GM19455 (cell line): ENCODE data around the gene ITGA6.

Experiments used
- ATAC-seq: cut with Tn5 transposase; IDR thresholded peaks from one replicate; pipeline ENCODE4 v1.9.1; 2021; ENCODE audit not compliant: unreplicated experiment

Gene ITGA6

DNA sequence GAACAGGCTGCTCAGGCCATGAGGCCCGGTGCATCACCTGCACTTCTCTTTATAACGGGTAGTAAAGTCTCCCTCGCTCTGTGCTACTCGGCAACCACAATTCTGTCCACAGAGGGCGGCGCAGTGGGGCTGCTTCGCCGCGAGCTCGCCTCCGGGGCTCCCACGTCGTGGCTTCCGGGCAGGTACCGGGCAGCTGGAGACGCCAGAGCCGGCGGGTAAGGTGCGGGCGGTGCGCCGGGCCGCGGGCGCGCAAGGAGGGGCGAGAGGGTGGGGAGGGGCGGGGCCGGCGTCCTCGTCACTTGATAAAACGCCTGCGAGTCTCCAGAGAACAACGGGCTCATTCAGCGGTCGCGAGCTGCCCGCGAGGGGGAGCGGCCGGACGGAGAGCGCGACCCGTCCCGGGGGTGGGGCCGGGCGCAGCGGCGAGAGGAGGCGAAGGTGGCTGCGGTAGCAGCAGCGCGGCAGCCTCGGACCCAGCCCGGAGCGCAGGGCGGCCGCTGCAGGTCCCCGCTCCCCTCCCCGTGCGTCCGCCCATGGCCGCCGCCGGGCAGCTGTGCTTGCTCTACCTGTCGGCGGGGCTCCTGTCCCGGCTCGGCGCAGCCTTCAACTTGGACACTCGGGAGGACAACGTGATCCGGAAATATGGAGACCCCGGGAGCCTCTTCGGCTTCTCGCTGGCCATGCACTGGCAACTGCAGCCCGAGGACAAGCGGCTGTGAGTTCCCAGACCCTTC, at the start of gene ITGA6:
TSS of gene ITGA6 (plus strand) at position 331 of the 734 bp plus-strand sequence.
- peak; percentile 53 for ATAC-seq

DNA sequence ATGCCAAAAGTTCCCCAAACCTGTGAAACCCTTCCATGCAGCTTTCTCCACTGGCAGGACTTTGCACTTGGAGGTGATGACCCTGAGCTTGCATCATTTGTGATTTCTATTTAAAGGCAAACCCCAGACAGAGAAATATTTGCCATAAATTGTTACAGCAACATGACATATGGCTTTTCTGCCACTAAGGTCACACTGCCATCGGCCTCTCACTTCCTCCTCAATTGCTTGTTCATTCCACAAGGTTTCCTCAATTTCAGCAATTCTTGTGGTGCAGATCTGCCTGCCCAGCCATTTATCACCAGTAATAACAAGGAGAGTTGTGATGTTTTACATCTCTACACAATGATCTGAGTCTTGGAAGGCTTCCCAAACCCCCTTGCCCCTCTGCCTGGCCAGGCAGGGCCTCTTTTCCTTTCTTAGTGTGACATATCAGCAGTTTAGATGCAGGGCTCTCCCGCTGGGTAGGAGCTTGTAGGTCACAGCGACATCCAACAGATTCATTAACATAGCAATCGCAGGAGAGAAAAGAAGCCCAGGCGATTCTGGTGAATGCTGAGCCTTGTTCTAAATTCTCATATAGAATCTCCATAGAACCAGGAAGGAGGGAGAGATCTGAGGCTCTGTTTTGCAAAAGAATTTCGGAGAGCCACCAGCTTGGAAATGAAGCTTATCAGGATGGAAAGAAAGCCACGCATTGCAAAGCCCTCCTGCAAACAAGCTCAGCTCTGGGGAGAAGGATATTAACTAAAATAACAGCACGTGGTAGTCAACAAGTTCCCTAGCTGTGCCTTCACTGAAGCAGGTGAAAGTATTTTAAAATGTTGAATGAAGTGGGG, 46.7 kb upstream of the ITGA6 start:
- no peak for ATAC-seq

DNA sequence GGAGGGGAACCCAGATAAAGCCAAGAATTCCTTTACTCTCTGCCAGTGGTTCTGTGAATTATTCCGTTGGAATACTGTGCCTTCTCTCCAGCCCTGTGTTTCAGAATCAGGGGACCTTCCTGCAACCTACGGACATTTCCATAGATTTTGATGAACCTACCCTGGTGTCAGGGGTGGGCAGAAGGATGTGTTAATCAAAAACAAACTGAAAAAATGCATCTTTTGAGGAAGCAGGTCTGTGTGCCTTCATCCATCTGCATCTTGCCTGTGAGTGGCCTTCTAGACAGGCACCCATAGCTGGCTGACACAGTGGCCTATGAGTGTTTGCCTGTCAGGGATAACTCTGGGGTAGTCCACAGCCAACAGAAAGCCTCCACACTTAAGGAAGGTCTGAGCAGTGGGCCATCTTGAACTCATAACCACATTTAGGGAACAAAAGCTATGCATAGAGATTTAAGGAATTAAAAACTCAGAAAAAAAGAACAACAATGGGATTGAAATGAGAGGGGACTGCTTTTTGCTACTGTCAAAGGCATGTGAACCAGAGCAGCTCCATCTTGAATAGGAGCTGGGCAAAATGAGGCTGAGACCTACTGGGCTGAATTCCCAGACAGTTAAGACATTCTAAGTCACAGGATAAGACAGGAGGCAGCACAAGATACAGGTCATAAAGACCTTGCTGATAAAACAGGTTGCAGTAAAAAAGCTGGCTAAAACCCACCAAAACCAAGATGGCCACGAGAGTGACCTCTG, 45.9 kb upstream of the ITGA6 start:
- ATAC-seq, result no peak

DNA sequence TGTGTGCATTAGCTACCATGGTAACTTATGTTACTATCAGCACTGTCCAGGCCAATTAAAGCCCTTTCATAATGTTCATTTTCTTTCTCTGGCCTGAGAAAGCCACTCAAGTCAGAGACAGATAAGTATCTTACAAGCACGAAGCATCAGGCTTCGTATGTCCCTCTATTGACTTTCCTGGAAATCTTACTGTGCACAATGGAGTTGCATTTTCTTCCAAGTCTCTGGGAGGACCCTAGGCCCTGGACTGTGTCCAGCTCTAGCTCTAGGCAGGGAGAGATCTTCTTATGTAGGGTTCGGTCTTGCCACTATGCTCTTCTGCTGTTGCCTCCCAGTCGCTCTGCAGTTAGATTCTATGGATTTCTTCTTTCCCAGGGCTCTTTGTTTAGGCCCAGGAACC, 40.0 kb upstream of the ITGA6 start:
- no peak for ATAC-seq

DNA sequence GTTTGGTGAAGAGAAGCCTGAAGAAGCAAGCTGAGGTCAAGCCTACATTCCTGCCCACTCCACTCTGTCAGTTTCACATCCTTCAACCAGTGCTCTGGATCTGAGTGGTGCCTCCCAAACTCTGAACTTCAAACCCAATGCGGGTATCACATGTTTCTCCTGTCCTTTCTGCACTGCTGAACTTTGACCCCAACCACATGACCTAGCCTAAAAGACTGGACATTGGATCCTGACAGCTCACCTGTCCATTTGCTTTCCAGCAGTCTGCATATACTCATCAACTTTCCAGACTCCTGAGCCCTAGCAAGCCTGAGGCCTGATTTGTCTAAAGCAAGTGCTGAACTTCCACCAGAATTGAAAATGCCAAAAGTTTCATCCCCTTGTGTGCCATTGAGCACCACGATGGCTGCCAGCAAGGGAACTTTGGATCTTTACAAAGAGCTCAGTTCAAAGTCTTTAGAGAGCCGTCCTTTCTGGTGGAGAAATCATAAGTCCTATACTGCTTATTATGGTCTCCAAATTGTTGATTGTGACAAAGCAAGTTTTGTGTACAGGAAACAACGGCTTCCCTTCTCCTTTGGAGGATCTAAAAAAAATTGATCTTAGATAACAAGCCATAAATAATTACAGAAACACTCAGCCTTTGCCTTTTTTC, 37.6 kb upstream of the ITGA6 start:
- no peak for ATAC-seq

DNA sequence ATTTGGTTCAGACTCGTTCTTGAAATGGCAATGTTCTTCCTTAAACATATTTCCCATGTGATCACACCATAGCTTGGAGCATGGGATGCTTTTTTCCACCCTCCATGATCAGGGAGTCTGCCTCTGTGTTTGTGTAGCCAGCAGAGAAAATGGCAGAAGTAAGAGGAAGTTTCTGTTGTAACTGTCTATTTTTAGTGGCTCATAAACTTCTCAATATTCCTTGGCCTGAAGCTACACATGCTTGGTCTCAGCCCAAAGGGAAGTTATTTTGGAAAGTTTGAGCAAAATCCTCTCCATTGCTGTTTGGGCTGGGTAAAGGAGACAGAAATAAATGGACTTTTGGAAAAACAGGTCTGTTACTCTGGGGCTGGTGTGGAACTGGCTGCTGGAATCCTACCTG, 33.4 kb upstream of the ITGA6 start:
- no peak for ATAC-seq

DNA sequence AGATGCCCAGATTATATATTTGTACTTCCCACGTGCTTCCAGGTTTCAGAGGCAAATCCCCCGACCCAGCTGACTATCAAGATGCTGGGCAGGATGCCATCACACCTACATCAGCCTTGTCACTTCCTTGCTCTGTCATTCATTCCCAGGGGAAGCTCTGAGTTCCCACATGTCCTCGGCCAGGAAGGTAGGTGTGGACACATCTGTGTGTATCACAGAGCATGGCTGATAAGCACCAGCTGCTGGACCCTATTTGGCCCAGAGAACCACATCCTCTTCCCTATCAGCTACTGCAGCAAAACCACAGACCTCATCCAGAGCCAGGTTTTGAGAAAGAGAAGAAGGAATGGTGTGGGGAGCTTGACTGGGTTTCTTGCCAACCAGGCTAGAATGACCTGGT, 31.9 kb upstream of the ITGA6 start:
- ATAC-seq, result no peak

DNA sequence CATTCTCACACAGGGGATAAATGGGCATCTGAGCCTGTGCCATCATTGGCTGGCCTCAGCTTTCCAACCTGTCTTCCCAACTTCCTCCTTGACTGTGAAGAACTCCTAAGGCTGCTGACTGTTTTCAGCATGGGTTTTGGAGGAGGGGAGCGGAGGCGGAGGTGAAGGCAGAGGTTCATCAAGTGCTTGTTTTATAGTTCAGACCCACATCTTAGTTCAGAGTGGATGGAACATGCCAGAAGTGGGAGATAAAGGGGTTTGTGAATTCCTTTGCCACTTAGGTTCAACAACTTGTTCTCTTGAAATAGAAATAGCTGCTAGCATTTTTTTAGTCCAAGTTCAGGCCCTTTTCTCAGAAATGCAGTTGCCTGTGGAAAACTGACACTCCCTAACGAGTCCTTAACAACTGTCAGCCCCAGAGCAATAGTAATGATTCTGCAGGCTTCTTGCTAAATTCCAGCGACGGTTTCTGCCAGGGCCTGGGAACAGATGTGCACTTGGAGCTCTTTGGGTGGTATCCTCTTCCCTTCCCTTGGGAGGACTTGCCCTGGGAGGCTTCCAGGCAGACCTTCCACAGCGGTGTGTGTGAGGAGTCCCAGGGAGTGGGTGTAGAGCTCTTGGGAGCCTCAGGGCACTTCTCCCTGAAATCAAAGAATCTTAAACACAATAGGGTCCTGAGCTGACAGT, 30.1 kb upstream of the ITGA6 start:
- ATAC-seq, result no peak

DNA sequence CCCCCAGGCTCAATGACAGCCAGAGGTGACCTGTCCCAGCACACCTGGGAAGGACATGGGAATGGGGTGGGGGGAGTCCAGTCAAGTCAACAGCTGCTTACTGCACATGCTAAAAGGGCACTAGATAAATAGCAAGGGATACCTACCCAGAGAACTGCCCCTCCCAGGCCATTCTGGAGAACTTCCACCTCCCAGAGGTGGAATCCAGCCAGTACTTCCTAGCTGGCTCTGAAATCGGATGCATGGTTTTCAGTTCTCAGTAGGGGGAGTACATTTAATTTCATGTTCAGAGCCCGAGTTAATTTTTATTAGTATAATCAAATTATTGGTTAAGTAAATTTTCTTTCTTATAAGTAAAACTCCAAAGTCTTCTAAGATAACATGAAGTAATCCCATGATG, 28.9 kb upstream of the ITGA6 start:
- no peak for ATAC-seq

DNA sequence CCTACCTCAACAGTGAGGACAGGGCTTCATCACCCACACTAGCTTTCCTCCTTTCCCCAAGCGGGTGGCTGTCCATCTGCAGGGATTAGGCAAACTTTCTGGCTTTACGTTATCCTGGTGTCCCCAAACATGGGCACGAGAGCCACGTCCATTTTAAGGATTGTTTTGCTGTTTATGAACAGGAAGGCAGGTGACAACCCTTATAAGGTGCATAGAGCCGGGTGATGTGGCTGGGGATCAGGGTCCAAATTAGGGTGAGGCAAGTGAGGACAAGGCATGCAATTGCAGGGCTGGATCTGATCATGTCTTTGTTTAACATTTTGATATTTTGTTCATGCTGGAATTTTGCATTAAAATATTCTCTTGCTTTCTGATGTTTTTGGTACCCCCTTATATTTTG, 27.6 kb upstream of the ITGA6 start:
- ATAC-seq, result no peak

DNA sequence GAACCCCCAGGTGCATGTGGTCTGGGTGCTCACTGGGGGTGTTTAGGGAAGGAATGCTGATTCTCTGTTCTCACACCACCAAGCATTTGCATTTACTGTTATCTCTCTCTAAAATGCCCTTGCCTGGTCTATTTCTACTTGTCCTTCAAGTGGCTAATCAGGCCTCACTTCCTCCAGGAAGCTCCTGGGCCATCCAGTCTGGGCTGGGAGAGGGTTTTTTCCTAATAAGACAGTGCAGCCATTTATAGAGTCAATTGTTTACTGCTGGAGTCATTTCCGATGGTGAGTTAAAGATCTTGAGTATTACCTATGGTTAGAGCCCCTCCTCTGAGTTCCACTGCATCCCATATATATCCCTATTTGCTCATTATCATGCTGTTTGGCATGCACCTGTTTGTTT, 25.2 kb upstream of the ITGA6 start:
- no peak for ATAC-seq

DNA sequence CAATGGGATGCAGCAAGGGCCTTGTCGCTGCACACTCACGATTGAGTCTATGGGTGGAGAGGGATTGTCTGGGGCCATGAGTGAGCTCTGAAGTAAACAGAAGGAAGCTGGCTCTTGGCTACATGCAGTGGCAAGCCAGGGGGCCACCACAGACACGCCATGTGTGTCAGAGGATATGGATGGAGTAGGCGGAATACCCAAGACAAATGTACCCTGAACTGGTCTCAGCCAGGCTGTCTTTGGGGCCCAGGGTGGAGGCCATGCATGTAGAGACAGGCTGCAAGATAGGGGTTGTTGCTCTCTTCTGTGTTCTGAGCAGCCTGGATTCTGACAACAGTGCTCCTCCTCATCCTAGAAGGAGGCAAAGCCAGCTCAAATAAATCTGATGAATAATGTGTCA, 24.0 kb upstream of the ITGA6 start:
- no peak for ATAC-seq

DNA sequence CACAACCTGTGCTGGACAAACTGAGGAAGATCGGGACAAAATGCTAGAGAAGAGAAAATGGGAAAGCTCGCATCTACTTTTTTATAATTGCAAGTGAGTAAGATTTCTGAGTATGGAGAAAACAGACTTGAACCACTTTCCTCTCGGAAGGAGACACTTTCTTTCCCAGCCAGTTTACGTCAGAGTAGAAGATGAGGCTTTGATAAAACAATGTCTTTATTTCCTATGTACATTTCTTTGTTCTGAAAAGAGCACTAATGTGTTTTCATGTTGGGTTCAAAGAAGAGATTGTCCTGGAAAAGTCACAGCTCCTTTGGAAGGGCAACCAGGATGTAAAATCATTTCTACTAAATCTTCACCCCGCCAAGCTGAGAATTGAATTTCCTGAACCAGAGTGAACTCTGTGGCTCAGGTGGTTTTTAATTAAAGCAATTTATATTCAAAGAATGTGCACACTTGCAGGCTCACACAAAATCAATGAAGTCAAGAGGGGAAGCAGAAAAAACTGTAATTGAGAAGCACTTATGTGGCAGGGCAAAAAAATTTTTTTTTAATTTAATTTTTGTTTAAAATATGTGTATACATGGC, 23.4 kb upstream of the ITGA6 start:
- ATAC-seq, result no peak

DNA sequence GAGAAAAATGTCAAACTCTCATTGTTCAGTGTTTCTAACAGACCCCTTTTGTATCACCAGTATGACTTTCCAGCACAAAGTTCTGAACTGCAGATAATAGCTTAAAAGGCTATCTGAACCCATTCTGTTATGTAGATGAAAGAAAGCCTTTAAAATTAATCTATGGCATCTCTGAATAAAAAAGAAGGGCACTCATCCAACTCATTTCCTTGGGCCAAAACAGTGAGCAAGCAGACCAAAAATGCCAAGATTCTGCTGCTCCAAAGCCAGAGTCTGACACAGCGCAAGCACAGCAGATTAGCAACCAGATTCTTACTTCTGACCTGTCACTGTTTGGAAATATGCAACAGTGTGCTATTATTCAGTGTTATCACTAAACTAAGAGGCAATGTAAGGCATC, 22.6 kb upstream of the ITGA6 start:
- no peak for ATAC-seq

DNA sequence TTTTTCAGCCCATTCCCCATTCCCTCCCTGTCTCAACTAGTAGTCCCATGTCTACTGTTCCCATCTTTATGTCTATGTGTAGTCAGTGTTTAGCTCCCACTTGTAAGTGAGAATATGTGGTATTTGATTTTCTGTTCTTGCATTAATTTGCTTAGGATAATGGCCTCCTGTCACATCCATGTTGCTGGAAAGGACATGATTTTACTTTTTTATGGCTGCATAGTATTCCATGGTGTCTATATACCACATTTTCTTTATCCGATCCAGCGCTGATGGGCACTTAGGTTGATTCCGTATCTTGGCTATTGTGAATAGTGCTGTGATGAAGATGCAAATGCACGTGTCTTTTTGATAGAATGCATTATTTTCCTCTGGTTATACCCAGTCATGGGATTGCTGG, 21.7 kb upstream of the ITGA6 start:
- no peak for ATAC-seq

DNA sequence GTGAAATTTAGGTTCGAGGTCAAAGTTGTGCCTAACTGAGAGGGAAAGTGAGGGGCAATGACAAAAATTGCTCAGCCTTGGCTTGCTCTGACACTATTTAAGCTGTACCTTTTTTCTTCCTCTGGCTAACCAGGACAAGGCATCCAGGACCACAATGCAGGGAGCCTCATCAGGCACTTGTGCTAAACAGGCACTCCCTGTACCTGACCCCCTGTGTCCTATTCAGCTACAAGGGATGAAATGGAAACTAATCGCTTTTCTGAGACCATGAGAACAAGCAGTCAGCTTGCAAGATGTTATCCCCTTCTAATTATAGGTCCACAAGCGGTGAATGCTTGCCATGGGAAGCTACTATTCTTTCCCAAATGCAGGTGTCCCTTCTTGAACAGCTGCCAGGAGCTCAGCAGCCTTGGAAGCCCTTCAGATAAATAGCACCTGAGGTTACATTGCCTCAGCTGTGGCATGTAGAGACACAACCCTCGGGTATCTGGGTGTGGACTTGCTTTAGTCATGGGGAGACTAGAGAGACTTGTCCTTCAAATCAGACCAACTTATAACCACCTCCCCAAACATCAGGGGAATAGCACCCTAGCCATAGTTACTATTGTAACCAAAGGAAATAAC, 19.1 kb upstream of the ITGA6 start:
- no peak for ATAC-seq

DNA sequence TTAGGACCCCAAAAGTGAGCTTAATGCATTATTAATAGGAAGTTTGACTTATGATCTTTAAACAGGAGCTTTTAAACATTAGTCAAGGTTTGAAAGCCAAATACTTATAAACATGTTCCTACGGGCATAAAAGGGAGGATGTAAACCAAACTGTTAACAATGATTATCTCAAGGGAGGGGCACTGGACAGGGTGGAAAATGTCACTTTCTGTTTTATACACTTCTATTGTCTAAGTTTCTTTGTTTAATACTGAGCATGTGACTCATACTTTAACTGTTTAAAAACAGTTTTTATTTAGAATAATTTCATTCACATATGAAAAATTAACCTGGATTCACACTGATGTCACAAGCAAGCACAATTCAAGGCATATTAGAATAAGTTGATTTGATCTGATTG, 18.3 kb upstream of the ITGA6 start:
- no peak for ATAC-seq

DNA sequence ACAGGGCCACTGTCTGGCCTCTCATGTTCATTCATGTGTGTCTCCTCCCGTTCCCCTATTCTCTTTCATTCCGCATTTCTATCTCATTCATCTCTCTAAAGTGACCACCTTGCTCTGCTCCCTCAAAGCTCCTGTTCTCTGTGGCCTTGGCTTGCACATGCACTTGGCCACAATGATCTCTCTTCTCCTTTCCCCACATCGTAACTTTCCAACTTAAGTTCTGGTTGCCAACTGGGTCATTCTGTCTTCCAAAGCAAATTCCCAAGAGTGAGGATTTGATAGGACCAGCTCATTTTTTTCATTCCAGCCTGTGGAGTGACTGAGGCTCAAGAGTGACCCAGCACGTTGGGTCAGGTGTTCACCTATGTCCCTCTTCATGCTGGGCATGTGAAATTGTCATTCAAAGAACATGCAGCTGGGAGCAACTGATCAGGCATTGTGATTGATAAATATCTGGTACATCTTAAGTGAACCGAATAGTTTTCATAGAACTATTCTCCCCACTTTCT, 14.3 kb upstream of the ITGA6 start:
- no peak for ATAC-seq

DNA sequence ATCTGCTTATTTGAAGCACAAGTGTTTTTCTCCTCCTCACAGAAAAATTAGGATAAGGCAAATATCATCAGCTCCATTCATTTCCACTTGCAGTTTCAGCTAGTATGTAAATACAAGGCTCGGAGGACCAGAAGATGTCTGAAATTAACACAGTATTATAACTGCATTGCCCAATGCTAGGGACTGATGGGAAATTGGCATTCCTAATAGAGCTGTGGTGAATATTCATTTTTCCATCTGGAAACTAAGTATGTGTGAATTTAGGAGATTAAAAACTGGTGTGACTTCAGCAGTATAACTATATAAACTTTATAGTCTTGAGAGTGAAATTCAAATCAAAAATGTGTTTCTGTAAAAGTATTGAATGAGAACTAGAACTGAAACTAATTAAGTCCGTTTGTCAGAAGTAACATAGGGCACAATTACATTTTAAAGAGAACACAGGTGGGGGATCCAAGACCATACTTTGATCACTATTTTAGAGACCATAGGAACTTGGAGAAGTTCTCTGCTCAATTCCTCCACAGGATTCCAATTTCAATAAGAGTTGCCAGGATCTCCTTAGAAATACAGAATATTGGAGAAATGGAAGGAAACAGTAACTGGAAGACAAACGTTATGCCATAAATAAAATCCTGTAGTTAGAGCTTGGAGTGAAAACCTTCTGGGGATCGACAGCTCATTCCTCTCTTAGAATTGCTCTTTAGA, 12.1 kb upstream of the ITGA6 start:
- no peak for ATAC-seq
